HAP-1 (cell line): ENCODE results near the gene DGKD.

ENCODE experiments used
- DNase-seq, 2 experiments: peaks; one replicate each; pipeline ENCODE4 v3.0.0-alpha.2; 2016 to 2020; ENCODE audit warnings: low spot score in 2 of 2
- H3K27me3 ChIP-seq: fragments of 250-450 bp; sonication (Bioruptor Pico); 2 replicates; pipeline ENCODE4 v1.5.1; 2020; ENCODE audit warnings: low read depth, mild to moderate bottlenecking, moderate library complexity
- H3K36me3 ChIP-seq: fragments of 250-450 bp; sonication (Bioruptor Pico); replicated peaks from 2 replicates; pipeline ENCODE4 v1.5.1; 2020; ENCODE audit warnings: mild to moderate bottlenecking
- H3K4me1 ChIP-seq: fragments of 250-450 bp; sonication (Bioruptor Pico); 2 replicates; pipeline ENCODE4 v1.5.1; 2020; ENCODE audit warnings: mild to moderate bottlenecking
- H3K4me3 ChIP-seq: fragments of 250-450 bp; sonication (Bioruptor Pico); 2 replicates; pipeline ENCODE4 v1.5.1; 2020; ENCODE audit warnings: mild to moderate bottlenecking, moderate library complexity
- H3K9me3 ChIP-seq: fragments of 250-450 bp; sonication (Bioruptor Pico); 2 replicates; pipeline ENCODE4 v1.5.1; 2020; ENCODE audit warnings: mild to moderate bottlenecking, moderate library complexity
- in situ Hi-C: fragments of 300-500 bp; cut with MboI; formaldehyde crosslinking; loops from 3 replicates; pipeline ENCODE4 v1.14.3; 2020; ENCODE audit warnings: low sequenced_read_pairs, inconsistent platforms, mixed read lengths

The DGKD gene, protein sequence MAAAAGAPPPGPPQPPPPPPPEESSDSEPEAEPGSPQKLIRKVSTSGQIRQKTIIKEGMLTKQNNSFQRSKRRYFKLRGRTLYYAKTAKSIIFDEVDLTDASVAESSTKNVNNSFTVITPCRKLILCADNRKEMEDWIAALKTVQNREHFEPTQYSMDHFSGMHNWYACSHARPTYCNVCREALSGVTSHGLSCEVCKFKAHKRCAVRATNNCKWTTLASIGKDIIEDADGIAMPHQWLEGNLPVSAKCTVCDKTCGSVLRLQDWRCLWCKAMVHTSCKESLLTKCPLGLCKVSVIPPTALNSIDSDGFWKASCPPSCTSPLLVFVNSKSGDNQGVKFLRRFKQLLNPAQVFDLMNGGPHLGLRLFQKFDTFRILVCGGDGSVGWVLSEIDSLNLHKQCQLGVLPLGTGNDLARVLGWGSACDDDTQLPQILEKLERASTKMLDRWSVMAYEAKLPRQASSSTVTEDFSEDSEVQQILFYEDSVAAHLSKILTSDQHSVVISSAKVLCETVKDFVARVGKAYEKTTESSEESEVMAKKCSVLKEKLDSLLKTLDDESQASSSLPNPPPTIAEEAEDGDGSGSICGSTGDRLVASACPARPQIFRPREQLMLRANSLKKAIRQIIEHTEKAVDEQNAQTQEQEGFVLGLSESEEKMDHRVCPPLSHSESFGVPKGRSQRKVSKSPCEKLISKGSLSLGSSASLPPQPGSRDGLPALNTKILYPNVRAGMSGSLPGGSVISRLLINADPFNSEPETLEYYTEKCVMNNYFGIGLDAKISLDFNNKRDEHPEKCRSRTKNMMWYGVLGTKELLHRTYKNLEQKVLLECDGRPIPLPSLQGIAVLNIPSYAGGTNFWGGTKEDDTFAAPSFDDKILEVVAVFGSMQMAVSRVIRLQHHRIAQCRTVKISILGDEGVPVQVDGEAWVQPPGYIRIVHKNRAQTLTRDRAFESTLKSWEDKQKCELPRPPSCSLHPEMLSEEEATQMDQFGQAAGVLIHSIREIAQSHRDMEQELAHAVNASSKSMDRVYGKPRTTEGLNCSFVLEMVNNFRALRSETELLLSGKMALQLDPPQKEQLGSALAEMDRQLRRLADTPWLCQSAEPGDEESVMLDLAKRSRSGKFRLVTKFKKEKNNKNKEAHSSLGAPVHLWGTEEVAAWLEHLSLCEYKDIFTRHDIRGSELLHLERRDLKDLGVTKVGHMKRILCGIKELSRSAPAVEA

DNA sequence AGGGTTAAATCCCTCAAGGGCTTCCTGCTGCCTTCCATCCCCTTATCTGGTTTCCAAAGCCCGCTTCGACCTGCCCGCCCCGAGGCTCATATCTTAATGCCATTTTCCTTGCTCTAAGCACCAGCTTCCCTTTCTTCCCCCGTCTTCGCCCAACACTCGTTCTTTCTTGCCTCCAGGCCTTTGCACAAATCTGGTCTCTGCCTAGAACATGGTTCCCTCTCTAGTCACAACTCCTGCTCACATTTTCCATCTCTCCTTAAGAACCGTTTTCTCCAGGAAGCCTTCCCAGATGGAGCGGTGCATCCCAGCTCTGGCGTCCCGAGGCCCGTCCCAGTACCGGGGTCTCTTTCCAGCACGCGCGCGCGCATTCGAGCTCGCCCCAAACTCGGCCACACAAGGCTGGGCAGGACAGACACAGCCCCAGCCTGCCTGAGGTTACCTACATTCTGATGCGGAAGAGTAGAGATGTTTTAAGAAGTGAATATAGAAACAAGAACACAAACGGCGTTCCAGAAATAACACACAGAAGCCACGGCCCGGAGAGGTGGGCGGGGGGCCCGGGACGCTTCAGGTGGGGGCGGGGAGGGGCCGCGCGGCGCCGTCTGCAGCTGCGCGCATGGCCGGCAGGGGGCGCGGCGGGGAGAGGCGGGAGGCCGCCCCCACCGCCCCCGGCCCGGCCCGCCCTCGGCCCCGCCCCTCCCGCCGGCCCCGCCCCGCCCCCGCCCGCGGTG is at the start of gene DGKD:
Gene DGKD (plus strand): TSS at position 726 of the 731 bp plus-strand sequence. CDS start 25 bp downstream, outside the sequence.
- Histone ChIP-seq H3K36me3 (peaks cover 15% of the 10 kb centered on the region), H3K27me3 (no peaks in the 10 kb centered on the region), H3K4me1 (peaks cover 21% of the 10 kb centered on the region), H3K9me3 (no peaks in the 10 kb centered on the region), H3K4me3 (peak within 1 kb of the TSS; percentile 64)
- peak; percentile 28 to 71 for DNase-seq
- in situ Hi-C loops: no loop called here

- no peaks in the 10 kb centered on the region for H3K4me1 ChIP-seq
- DNase-seq: no peak
- H3K4me3 ChIP-seq: no peak within 1 kb of the TSS
- no peaks in the 10 kb centered on the region for H3K9me3 ChIP-seq
- no peaks in the 10 kb centered on the region for H3K36me3 ChIP-seq
- in situ Hi-C loops: no loop called here
- no peaks in the 10 kb centered on the region for H3K27me3 ChIP-seq
Observed at GRCh38 chr2:233307565-233307964, 46.7 kb upstream of the DGKD start, which contains the start of gene SAG. Gene SAG (plus strand): TSS chr2:233307816. CDS start chr2:233309190, 1,374 bp downstream.

DNA sequence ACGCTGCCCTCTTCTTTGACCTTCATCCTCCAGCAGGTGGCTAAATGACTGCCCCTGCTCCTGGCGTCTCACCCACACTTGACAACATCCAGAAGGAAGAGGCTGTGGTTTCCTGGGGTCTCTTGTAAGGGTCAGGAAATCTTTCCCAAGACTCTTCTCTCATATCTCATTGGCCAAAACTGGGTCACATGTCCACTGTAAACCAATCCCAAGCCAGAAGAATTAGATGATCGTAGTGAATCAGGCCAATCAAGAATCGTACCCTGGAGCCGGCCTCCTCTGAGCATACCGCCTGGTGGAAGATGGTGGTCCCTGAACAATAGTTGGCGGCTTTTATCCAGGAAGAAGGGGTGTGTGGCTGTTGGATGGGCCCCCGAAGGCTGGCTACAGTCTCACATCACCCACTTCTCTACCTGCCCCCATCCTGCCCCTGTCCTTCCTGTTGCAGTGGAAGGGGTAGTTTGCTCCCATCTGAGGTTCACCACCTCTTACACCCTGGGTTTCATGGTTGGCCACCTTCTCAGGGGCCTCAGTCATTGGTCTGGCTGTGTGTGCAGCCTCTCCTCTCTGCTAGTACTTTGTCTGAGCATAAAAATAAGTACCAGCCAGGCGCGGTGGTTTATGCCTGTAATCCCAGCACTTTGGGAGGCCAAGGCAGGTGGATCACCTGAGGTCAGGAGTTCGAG is 42.9 kb upstream of the DGKD start:
- no peaks in the 10 kb centered on the region for H3K9me3 ChIP-seq
- no peak for DNase-seq
- H3K4me1 ChIP-seq: no peaks in the 10 kb centered on the region
- in situ Hi-C loops: no loop called here
- no peak overlapping the region for H3K4me3 ChIP-seq
- H3K36me3 ChIP-seq: no peaks in the 10 kb centered on the region
- H3K27me3 ChIP-seq: no peaks in the 10 kb centered on the region

- Histone ChIP-seq H3K4me3 (no peak overlapping the region), H3K36me3 (no peaks in the 10 kb centered on the region), H3K9me3 (no peaks in the 10 kb centered on the region), H3K27me3 (no peaks in the 10 kb centered on the region), H3K4me1 (no peaks in the 10 kb centered on the region)
- in situ Hi-C loops: no loop called here
- no peak for DNase-seq
Observed at GRCh38 chr2:233312874-233313273, 41.4 kb upstream of the DGKD start.

DNA sequence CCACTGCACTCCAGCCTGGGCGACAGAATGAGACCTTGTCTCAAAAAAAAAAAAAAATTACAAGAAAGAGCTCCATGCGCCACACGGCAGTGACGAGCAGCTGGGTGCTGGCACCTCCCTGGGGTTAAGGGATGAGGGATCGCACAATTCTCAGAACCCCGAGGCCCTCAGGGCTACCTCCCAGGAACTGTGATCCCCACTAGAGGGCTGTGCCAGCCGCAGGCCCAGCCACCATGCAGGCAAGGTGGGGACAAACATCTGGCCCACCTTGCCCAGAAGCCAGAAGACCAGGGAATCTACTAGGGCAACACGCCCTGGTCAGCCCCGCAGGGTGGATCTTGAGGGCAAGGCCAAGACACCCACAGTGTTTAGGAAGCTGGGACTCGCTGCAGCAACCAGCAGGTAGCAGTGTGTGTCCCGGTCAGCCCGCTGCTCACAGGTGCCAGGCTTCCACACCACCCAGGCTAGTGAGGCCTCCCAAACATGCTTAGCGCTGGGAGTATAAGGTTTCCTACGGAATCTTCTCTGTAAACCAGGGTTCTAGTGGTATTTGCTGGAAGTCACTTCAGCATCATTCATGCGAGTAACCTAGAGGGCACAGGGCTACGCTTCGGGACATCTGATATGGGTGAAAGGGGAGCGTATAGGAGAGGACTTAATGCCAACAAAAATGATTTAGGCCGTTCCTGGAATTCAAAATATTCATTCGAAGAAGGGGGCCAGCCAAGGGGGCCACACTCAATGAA is 39.9 kb upstream of the DGKD start:
- H3K36me3 ChIP-seq: no peaks in the 10 kb centered on the region
- H3K27me3 ChIP-seq: no peaks in the 10 kb centered on the region
- no peaks in the 10 kb centered on the region for H3K9me3 ChIP-seq
- no peaks in the 10 kb centered on the region for H3K4me1 ChIP-seq
- in situ Hi-C loops: no loop called here
- no peak for DNase-seq
- H3K4me3 ChIP-seq: no peak overlapping the region

- no peak for DNase-seq
- in situ Hi-C loops: no loop called here
- no peaks in the 10 kb centered on the region for H3K27me3 ChIP-seq
Observed at GRCh38 chr2:233317196-233317943, 36.9 kb upstream of the DGKD start.

DNA sequence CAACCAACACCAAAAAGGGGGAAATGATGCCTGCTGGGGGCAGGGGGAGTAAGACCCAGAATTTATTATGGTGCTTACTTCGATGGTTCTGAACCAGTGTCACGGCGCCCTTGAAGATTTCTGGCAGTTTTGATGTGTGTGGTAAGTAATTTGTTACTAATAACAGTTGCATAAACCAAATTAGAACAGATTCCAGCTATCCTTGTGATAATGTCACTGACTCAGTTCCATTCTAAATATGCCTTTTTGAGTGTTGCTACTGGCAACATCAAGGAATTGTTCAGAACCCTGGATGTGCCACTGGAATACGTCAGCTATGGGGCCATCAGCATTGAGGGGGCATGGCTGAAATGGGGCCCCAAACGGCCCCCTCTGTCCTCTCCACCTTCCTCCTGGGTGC is 35.0 kb upstream of the DGKD start:
- Histone ChIP-seq H3K9me3 (no peaks in the 10 kb centered on the region), H3K4me1 (no peaks in the 10 kb centered on the region), H3K36me3 (no peaks in the 10 kb centered on the region), H3K4me3 (no peak overlapping the region), H3K27me3 (no peaks in the 10 kb centered on the region)
- in situ Hi-C loops: no loop called here
- no peak for DNase-seq

More at GRCh38 chr2:233317196-233317943, 36.9 kb upstream of the DGKD start:
- H3K9me3 ChIP-seq: no peaks in the 10 kb centered on the region
- no peaks in the 10 kb centered on the region for H3K4me1 ChIP-seq
- H3K36me3 ChIP-seq: no peaks in the 10 kb centered on the region
- no peak overlapping the region for H3K4me3 ChIP-seq

- Histone ChIP-seq H3K4me3 (no peak overlapping the region), H3K36me3 (no peaks in the 10 kb centered on the region), H3K4me1 (no peaks in the 10 kb centered on the region), H3K27me3 (no peaks in the 10 kb centered on the region), H3K9me3 (no peaks in the 10 kb centered on the region)
- no peak for DNase-seq
- in situ Hi-C loops: no loop called here
Observed at GRCh38 chr2:233320470-233320869, 33.8 kb upstream of the DGKD start.

DNA sequence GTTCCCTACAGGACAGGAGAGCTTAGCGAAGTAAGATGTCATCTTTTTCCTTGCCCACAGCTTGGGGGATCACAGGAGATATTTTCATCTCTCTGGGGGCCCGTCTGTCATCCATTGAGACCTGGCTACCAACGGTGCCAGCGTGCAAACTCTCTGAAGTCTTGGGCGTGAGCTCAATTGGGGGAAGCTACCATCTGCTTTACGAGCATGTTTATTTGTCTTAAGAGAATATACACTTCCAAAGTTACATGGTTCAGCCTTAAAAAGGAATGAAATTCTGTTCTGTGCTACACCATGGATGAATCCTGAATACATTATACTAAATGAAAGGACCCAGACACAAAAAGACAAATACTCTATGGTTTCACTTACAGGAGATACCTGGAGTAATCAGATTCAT is 33.1 kb upstream of the DGKD start:
- in situ Hi-C loops: no loop called here
- no peak overlapping the region for H3K4me3 ChIP-seq

DNA sequence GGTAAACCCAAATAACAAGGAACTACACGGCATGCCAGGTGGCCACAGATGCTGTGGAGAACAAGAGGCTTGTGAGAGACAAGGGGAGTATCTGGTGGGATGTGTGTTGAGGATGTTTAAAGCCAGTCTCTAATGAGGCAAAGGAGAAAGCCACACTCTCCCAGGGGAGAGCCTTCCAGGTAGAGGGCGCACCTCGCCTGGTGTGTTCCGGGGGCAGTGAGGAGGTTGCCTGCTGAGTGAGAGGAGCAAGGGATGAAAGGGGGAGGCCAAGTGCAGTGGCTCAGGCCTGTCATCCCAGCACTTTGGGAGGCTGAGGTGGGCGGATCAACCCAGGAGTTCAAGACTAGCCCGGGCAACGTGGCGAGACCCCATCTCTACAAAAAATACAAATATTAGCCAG is 30.4 kb upstream of the DGKD start:
- no peak for DNase-seq
- Histone ChIP-seq H3K4me1 (no peaks in the 10 kb centered on the region), H3K9me3 (no peaks in the 10 kb centered on the region), H3K27me3 (no peaks in the 10 kb centered on the region), H3K4me3 (no peak overlapping the region), H3K36me3 (no peaks in the 10 kb centered on the region)
- in situ Hi-C loops: no loop called here

More for the DNA sequence above, 33.1 kb upstream of the DGKD start:
- no peak for DNase-seq
- Histone ChIP-seq H3K4me1 (no peaks in the 10 kb centered on the region), H3K36me3 (no peaks in the 10 kb centered on the region), H3K9me3 (no peaks in the 10 kb centered on the region), H3K27me3 (no peaks in the 10 kb centered on the region)

- H3K4me3 ChIP-seq: no peak overlapping the region
- H3K9me3 ChIP-seq: no peaks in the 10 kb centered on the region
- in situ Hi-C loops: no loop called here
- no peaks in the 10 kb centered on the region for H3K27me3 ChIP-seq
- H3K4me1 ChIP-seq: no peaks in the 10 kb centered on the region
- no peaks in the 10 kb centered on the region for H3K36me3 ChIP-seq
- DNase-seq: no peak
Observed at GRCh38 chr2:233325256-233325655, 29.0 kb upstream of the DGKD start.

GRCh38 chr2:233325814-233326213 is 28.5 kb upstream of the DGKD start:
- Histone ChIP-seq H3K4me3 (no peak overlapping the region), H3K36me3 (no peaks in the 10 kb centered on the region), H3K4me1 (no peaks in the 10 kb centered on the region), H3K9me3 (no peaks in the 10 kb centered on the region), H3K27me3 (no peaks in the 10 kb centered on the region)
- in situ Hi-C loops: no loop called here
- no peak for DNase-seq
